ENCODE data around the gene ARID3B.

DNA sequence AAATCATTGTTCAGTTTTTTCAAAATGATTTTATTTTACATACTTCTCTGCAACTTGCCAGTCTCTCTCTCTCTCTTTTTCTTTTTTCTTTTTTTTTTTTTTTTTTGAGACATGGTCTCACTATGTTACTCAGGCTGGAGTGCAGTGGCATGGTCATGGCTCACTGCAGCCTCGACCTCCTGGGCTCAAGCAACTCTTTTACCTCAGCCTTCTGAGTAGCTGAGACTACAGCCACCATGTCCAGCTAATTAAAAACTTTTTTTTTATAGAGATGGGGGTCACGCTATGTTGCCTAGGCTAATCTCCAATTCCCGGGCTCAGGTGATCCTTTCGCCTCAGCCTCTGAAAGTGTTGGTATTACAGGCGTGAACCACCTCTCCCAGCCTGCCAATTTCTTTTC lies 12.1 kb upstream of the ARID3B start:
- no peak for TF ChIP-seq REST (IDR thresholded peaks at IDR 0.05; ENCODE audit: low read depth)
- TF ChIP-seq, protein P1, sequence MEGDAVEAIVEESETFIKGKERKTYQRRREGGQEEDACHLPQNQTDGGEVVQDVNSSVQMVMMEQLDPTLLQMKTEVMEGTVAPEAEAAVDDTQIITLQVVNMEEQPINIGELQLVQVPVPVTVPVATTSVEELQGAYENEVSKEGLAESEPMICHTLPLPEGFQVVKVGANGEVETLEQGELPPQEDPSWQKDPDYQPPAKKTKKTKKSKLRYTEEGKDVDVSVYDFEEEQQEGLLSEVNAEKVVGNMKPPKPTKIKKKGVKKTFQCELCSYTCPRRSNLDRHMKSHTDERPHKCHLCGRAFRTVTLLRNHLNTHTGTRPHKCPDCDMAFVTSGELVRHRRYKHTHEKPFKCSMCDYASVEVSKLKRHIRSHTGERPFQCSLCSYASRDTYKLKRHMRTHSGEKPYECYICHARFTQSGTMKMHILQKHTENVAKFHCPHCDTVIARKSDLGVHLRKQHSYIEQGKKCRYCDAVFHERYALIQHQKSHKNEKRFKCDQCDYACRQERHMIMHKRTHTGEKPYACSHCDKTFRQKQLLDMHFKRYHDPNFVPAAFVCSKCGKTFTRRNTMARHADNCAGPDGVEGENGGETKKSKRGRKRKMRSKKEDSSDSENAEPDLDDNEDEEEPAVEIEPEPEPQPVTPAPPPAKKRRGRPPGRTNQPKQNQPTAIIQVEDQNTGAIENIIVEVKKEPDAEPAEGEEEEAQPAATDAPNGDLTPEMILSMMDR (IDR thresholded peaks at IDR 0.05 in 2 of 3, conservative IDR thresholded peaks at IDR 0.05 in 1 of 3; ENCODE audit: borderline replicate concordance in 1 of 3, insufficient read depth in 1 of 3, low read depth in 2 of 3, low read length in 2 of 3) = no peak
- TF ChIP-seq YY1 (IDR thresholded peaks at IDR 0.05; ENCODE audit: extremely low read depth, insufficient replicate concordance, low read depth, low read length) = no peak
- TF ChIP-seq POLR2A (IDR thresholded peaks at IDR 0.05; ENCODE audit: borderline replicate concordance, extremely low read depth, insufficient read depth, insufficient read length) = no peak
- no peak for TF ChIP-seq ZNF274 (IDR thresholded peaks at IDR 0.05; ENCODE audit: low read depth, low read length)
